HAP-1 (cell line): ENCODE results near the gene UBXN11.

ENCODE experiments used
- DNase-seq, 2 experiments: peaks; one replicate each; pipeline ENCODE4 v3.0.0-alpha.2; 2016 to 2020; ENCODE audit warnings: low spot score in 2 of 2
- H3K27me3 ChIP-seq: fragments of 250-450 bp; sonication (Bioruptor Pico); 2 replicates; pipeline ENCODE4 v1.5.1; 2020; ENCODE audit warnings: low read depth, mild to moderate bottlenecking, moderate library complexity
- H3K36me3 ChIP-seq: fragments of 250-450 bp; sonication (Bioruptor Pico); replicated peaks from 2 replicates; pipeline ENCODE4 v1.5.1; 2020; ENCODE audit warnings: mild to moderate bottlenecking
- H3K4me1 ChIP-seq: fragments of 250-450 bp; sonication (Bioruptor Pico); 2 replicates; pipeline ENCODE4 v1.5.1; 2020; ENCODE audit warnings: mild to moderate bottlenecking
- H3K4me3 ChIP-seq: fragments of 250-450 bp; sonication (Bioruptor Pico); 2 replicates; pipeline ENCODE4 v1.5.1; 2020; ENCODE audit warnings: mild to moderate bottlenecking, moderate library complexity
- H3K9me3 ChIP-seq: fragments of 250-450 bp; sonication (Bioruptor Pico); 2 replicates; pipeline ENCODE4 v1.5.1; 2020; ENCODE audit warnings: mild to moderate bottlenecking, moderate library complexity
- in situ Hi-C: fragments of 300-500 bp; cut with MboI; formaldehyde crosslinking; loops from 3 replicates; pipeline ENCODE4 v1.14.3; 2020; ENCODE audit warnings: low sequenced_read_pairs, inconsistent platforms, mixed read lengths

The UBXN11 gene

GRCh38 chr1:26306290-26307229 lies at the start of gene UBXN11:
Gene UBXN11 (minus strand): TSS chr1:26306636. CDS start chr1:26302883, 3,753 bp downstream.
- Histone ChIP-seq H3K4me3 (peak within 1 kb of the TSS; percentile 82), H3K9me3 (no peaks in the 10 kb centered on the region), H3K27me3 (no peaks in the 10 kb centered on the region), H3K36me3 (no peaks in the 10 kb centered on the region), H3K4me1 (peaks cover 8% of the 10 kb centered on the region)
- DNase-seq = peak; percentile 97 to 98
- in situ Hi-C loops = no loop called here

- no peak overlapping the region for H3K4me3 ChIP-seq
- no peaks in the 10 kb centered on the region for H3K36me3 ChIP-seq
- no peak for DNase-seq
- H3K27me3 ChIP-seq = no peaks in the 10 kb centered on the region
- no peaks in the 10 kb centered on the region for H3K4me1 ChIP-seq
- in situ Hi-C loops = no loop called here
- no peaks in the 10 kb centered on the region for H3K9me3 ChIP-seq
These were observed 49.7 kb upstream of the UBXN11 start for GRCh38 chr1:26356106-26356505.

GRCh38 chr1:26354972-26355371 lies 48.5 kb upstream of the UBXN11 start:
- no peaks in the 10 kb centered on the region for H3K4me1 ChIP-seq
- no peaks in the 10 kb centered on the region for H3K36me3 ChIP-seq
- no peak for DNase-seq
- in situ Hi-C loops = no loop called here
- no peaks in the 10 kb centered on the region for H3K9me3 ChIP-seq
- H3K4me3 ChIP-seq = no peak overlapping the region
- no peaks in the 10 kb centered on the region for H3K27me3 ChIP-seq

GRCh38 chr1:26353976-26354820 lies 47.8 kb upstream of the UBXN11 start, which contains the start of gene CRYBG2:
Gene CRYBG2 (minus strand): TSS chr1:26354130. CDS start chr1:26346657, 7,473 bp downstream.
- H3K36me3 ChIP-seq = no peaks in the 10 kb centered on the region
- H3K4me3 ChIP-seq = no peak within 1 kb of the TSS
- H3K27me3 ChIP-seq = no peaks in the 10 kb centered on the region
- DNase-seq = no peak
- H3K9me3 ChIP-seq = no peaks in the 10 kb centered on the region
- no peaks in the 10 kb centered on the region for H3K4me1 ChIP-seq
- in situ Hi-C loops = no loop called here

GRCh38 chr1:26353210-26353859 lies 46.9 kb upstream of the UBXN11 start:
- Histone ChIP-seq H3K36me3 (no peaks in the 10 kb centered on the region), H3K4me1 (no peaks in the 10 kb centered on the region), H3K4me3 (no peak overlapping the region), H3K9me3 (no peaks in the 10 kb centered on the region), H3K27me3 (no peaks in the 10 kb centered on the region)
- DNase-seq = no peak
- in situ Hi-C loops = no loop called here

- Histone ChIP-seq H3K9me3 (no peaks in the 10 kb centered on the region), H3K36me3 (no peaks in the 10 kb centered on the region), H3K4me3 (no peak overlapping the region), H3K27me3 (no peaks in the 10 kb centered on the region), H3K4me1 (no peaks in the 10 kb centered on the region)
- no peak for DNase-seq
- in situ Hi-C loops = no loop called here
These were observed 45.9 kb upstream of the UBXN11 start for GRCh38 chr1:26352338-26352679.

GRCh38 chr1:26351590-26352337 lies 45.3 kb upstream of the UBXN11 start:
- Histone ChIP-seq H3K4me1 (no peaks in the 10 kb centered on the region), H3K9me3 (no peaks in the 10 kb centered on the region), H3K27me3 (no peaks in the 10 kb centered on the region), H3K4me3 (no peak overlapping the region), H3K36me3 (no peaks in the 10 kb centered on the region)
- no peak for DNase-seq
- in situ Hi-C loops = no loop called here

GRCh38 chr1:26350701-26351589 lies 44.5 kb upstream of the UBXN11 start:
- DNase-seq = no peak
- Histone ChIP-seq H3K4me1 (no peaks in the 10 kb centered on the region), H3K9me3 (no peaks in the 10 kb centered on the region), H3K27me3 (no peaks in the 10 kb centered on the region), H3K4me3 (no peak overlapping the region), H3K36me3 (no peaks in the 10 kb centered on the region)
- in situ Hi-C loops = no loop called here

GRCh38 chr1:26350343-26350700 lies 43.9 kb upstream of the UBXN11 start:
- Histone ChIP-seq H3K9me3 (no peaks in the 10 kb centered on the region), H3K36me3 (no peaks in the 10 kb centered on the region), H3K4me3 (no peak overlapping the region), H3K27me3 (no peaks in the 10 kb centered on the region), H3K4me1 (no peaks in the 10 kb centered on the region)
- DNase-seq = no peak
- in situ Hi-C loops = no loop called here

GRCh38 chr1:26349877-26350244 lies 43.4 kb upstream of the UBXN11 start:
- no peaks in the 10 kb centered on the region for H3K4me1 ChIP-seq
- H3K4me3 ChIP-seq = no peak overlapping the region
- no peaks in the 10 kb centered on the region for H3K9me3 ChIP-seq
- no peaks in the 10 kb centered on the region for H3K27me3 ChIP-seq
- in situ Hi-C loops = no loop called here
- no peak for DNase-seq
- no peaks in the 10 kb centered on the region for H3K36me3 ChIP-seq

GRCh38 chr1:26349188-26349876 lies 42.9 kb upstream of the UBXN11 start:
- in situ Hi-C loops = no loop called here
- Histone ChIP-seq H3K27me3 (no peaks in the 10 kb centered on the region), H3K4me1 (no peaks in the 10 kb centered on the region), H3K36me3 (no peaks in the 10 kb centered on the region), H3K9me3 (no peaks in the 10 kb centered on the region), H3K4me3 (no peak overlapping the region)
- DNase-seq = no peak
